ENCODE data around the gene DCAF15. TPM values are rescaled to one million over a fixed set of nuclear protein-coding genes. Genes with fewer than 3 reads are reported as not detected.
A peak's percentile ranks its signal among the peaks of the same experiment; 100 is the strongest.

Gene DCAF15
- polyA plus RNA-seq, 2 donors = 31.6 to 50.5 TPM

GRCh38 chr19:13985771-13986347 lies 33.5 kb downstream of the DCAF15 start:
- Histone ChIP-seq H3K27ac (ENCODE audit: low read depth in 2 of 2, low read length in 1 of 2) (peak overlapping the region; percentile 56 to 85), H3K36me3 (ENCODE audit: control insufficient read depth in 2 of 2, insufficient read depth in 2 of 2, low read length in 1 of 2) (peaks cover 0 to 15% of the 10 kb centered on the region in 2 donors), H3K27me3 (ENCODE audit: control insufficient read depth in 1 of 2, insufficient read depth in 2 of 2, low read length in 2 of 2) (no peaks in the 10 kb centered on the region), H3K9me3 (ENCODE audit: control insufficient read depth in 2 of 2, insufficient read depth in 1 of 2, low read depth in 1 of 2, low read length in 1 of 2) (no peaks in the 10 kb centered on the region), H3K4me1 (ENCODE audit: control insufficient read depth in 2 of 2, insufficient read depth in 2 of 2, low read length in 1 of 2) (peaks cover 0 to 2% of the 10 kb centered on the region in 2 donors), H3K4me3 (ENCODE audit: low read depth in 1 of 2, low read length in 2 of 2) (no peak overlapping the region)
- WGBS, 2 donors = 72 to 74% methylated on average over 10 of the region's 10 CpGs

DNA sequence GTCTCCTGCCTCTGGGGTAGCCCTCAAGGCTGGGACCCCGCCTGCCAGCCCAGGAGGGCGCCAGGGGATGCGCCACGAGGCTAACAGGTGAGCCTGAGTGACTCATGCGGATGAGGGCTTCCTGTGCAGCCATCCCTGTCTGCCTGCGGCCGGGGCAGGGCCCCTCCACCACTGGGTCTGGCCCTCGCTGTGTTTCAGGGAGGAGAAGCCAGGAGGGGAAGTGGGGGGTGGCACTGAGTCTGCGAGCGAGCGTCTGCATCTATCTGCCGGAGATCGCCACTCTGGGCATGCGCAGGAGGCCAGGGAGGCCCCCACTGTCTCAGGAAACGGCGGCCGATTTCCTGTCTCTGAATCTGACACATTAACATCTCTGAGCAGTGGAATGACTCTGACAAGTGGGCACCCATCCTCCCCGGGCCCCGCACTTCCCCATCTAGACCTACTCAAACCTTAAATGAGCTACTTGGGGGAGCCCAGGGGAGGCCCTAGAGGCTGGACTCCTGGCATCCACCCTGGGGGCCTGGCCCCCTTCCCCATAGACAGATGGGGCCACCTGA lies 34.1 kb downstream of the DCAF15 start:
- peaks cover 0 to 13% of the 10 kb centered on the region in 2 donors for H3K36me3 ChIP-seq (ENCODE audit: control insufficient read depth in 2 of 2, insufficient read depth in 2 of 2, low read length in 1 of 2)
- peaks cover 0 to 2% of the 10 kb centered on the region in 2 donors for H3K4me1 ChIP-seq (ENCODE audit: control insufficient read depth in 2 of 2, insufficient read depth in 2 of 2, low read length in 1 of 2)
- H3K4me3 ChIP-seq (ENCODE audit: low read depth in 1 of 2, low read length in 2 of 2) = no peak overlapping the region
- peak overlapping the region; percentile 80 to 87 for H3K27ac ChIP-seq (ENCODE audit: low read depth in 2 of 2, low read length in 1 of 2)
- no peaks in the 10 kb centered on the region for H3K27me3 ChIP-seq (ENCODE audit: control insufficient read depth in 1 of 2, insufficient read depth in 2 of 2, low read length in 2 of 2)
- WGBS, 2 donors = 54 to 68% methylated on average over 18 to 19 of the region's 19 CpGs
- H3K9me3 ChIP-seq (ENCODE audit: control insufficient read depth in 2 of 2, insufficient read depth in 1 of 2, low read depth in 1 of 2, low read length in 1 of 2) = no peaks in the 10 kb centered on the region

- H3K9me3 ChIP-seq (ENCODE audit: control insufficient read depth in 2 of 2, insufficient read depth in 1 of 2, low read depth in 1 of 2, low read length in 1 of 2) = no peaks in the 10 kb centered on the region
- H3K4me3 ChIP-seq (ENCODE audit: low read depth in 1 of 2, low read length in 2 of 2) = no peak overlapping the region
- H3K27ac ChIP-seq (ENCODE audit: low read depth in 2 of 2, low read length in 1 of 2) = peak overlapping the region; percentile 80 to 87
- no peaks in the 10 kb centered on the region for H3K27me3 ChIP-seq (ENCODE audit: control insufficient read depth in 1 of 2, insufficient read depth in 2 of 2, low read length in 2 of 2)
- WGBS, 2 donors = 69 to 71% methylated on average over 17 of the region's 17 CpGs
- H3K4me1 ChIP-seq (ENCODE audit: control insufficient read depth in 2 of 2, insufficient read depth in 2 of 2, low read length in 1 of 2) = peaks cover 0 to 2% of the 10 kb centered on the region in 2 donors
- H3K36me3 ChIP-seq (ENCODE audit: control insufficient read depth in 2 of 2, insufficient read depth in 2 of 2, low read length in 1 of 2) = peaks cover 3 to 18% of the 10 kb centered on the region in 2 donors
These were observed 35.0 kb downstream of the DCAF15 start for GRCh38 chr19:13987101-13987890.

GRCh38 chr19:13989487-13989886 lies 37.2 kb downstream of the DCAF15 start:
- Histone ChIP-seq H3K27ac (ENCODE audit: low read depth in 2 of 2, low read length in 1 of 2) (no peak overlapping the region), H3K4me1 (ENCODE audit: control insufficient read depth in 2 of 2, insufficient read depth in 2 of 2, low read length in 1 of 2) (peaks cover 0 to 2% of the 10 kb centered on the region in 2 donors), H3K27me3 (ENCODE audit: control insufficient read depth in 1 of 2, insufficient read depth in 2 of 2, low read length in 2 of 2) (no peaks in the 10 kb centered on the region), H3K4me3 (ENCODE audit: low read depth in 1 of 2, low read length in 2 of 2) (no peak overlapping the region), H3K36me3 (ENCODE audit: control insufficient read depth in 2 of 2, insufficient read depth in 2 of 2, low read length in 1 of 2) (peaks cover 6 to 11% of the 10 kb centered on the region in 2 donors), H3K9me3 (ENCODE audit: control insufficient read depth in 2 of 2, insufficient read depth in 1 of 2, low read depth in 1 of 2, low read length in 1 of 2) (no peaks in the 10 kb centered on the region)
- 87 to 89% methylated on average over 7 of the region's 7 CpGs for WGBS, 2 donors

DNA sequence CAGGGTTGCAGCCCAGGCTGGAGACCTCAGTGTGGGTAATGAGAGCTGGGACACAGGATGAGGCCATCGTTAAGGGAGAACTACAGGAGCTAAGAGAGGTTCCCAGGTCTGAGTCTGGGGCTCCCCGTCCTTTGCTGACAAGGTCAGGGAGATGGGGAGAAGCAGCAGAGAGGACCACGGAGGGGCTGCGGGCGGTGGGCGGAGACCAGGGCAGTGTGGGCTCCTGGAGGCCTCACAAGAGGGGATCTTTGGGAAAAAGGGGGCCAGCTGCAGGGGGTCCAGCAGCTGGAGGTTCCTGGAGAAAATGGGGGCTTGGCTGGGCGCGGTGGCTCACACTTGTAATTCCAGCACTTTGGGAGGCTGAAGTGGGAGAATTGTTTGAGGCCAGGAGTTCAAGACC lies 37.8 kb downstream of the DCAF15 start:
- Histone ChIP-seq H3K4me1 (ENCODE audit: control insufficient read depth in 2 of 2, insufficient read depth in 2 of 2, low read length in 1 of 2) (peaks cover 0 to 2% of the 10 kb centered on the region in 2 donors), H3K27ac (ENCODE audit: low read depth in 2 of 2, low read length in 1 of 2) (no peak overlapping the region), H3K27me3 (ENCODE audit: control insufficient read depth in 1 of 2, insufficient read depth in 2 of 2, low read length in 2 of 2) (no peaks in the 10 kb centered on the region), H3K36me3 (ENCODE audit: control insufficient read depth in 2 of 2, insufficient read depth in 2 of 2, low read length in 1 of 2) (peaks cover 6 to 11% of the 10 kb centered on the region in 2 donors), H3K4me3 (ENCODE audit: low read depth in 1 of 2, low read length in 2 of 2) (no peak overlapping the region), H3K9me3 (ENCODE audit: control insufficient read depth in 2 of 2, insufficient read depth in 1 of 2, low read depth in 1 of 2, low read length in 1 of 2) (no peaks in the 10 kb centered on the region)
- 92 to 94% methylated on average over 8 of the region's 8 CpGs for WGBS, 2 donors

- Histone ChIP-seq H3K36me3 (ENCODE audit: control insufficient read depth in 2 of 2, insufficient read depth in 2 of 2, low read length in 1 of 2) (peaks cover 6 to 13% of the 10 kb centered on the region in 2 donors), H3K4me1 (ENCODE audit: control insufficient read depth in 2 of 2, insufficient read depth in 2 of 2, low read length in 1 of 2) (peaks cover 0 to 4% of the 10 kb centered on the region in 2 donors), H3K4me3 (ENCODE audit: low read depth in 1 of 2, low read length in 2 of 2) (no peak overlapping the region), H3K9me3 (ENCODE audit: control insufficient read depth in 2 of 2, insufficient read depth in 1 of 2, low read depth in 1 of 2, low read length in 1 of 2) (no peaks in the 10 kb centered on the region), H3K27ac (ENCODE audit: low read depth in 2 of 2, low read length in 1 of 2) (no peak overlapping the region), H3K27me3 (ENCODE audit: control insufficient read depth in 1 of 2, insufficient read depth in 2 of 2, low read length in 2 of 2) (no peaks in the 10 kb centered on the region)
- 94 to 96% methylated on average over 7 of the region's 7 CpGs for WGBS, 2 donors
These were observed 39.7 kb downstream of the DCAF15 start for GRCh38 chr19:13992025-13992424.

GRCh38 chr19:13993590-13994300 lies 41.4 kb downstream of the DCAF15 start:
- WGBS, 2 donors = 82 to 84% methylated on average over 21 to 22 of the region's 22 CpGs
- no peak overlapping the region for H3K27ac ChIP-seq (ENCODE audit: low read depth in 2 of 2, low read length in 1 of 2)
- H3K36me3 ChIP-seq (ENCODE audit: control insufficient read depth in 2 of 2, insufficient read depth in 2 of 2, low read length in 1 of 2) = peaks cover 6 to 18% of the 10 kb centered on the region in 2 donors

DNA sequence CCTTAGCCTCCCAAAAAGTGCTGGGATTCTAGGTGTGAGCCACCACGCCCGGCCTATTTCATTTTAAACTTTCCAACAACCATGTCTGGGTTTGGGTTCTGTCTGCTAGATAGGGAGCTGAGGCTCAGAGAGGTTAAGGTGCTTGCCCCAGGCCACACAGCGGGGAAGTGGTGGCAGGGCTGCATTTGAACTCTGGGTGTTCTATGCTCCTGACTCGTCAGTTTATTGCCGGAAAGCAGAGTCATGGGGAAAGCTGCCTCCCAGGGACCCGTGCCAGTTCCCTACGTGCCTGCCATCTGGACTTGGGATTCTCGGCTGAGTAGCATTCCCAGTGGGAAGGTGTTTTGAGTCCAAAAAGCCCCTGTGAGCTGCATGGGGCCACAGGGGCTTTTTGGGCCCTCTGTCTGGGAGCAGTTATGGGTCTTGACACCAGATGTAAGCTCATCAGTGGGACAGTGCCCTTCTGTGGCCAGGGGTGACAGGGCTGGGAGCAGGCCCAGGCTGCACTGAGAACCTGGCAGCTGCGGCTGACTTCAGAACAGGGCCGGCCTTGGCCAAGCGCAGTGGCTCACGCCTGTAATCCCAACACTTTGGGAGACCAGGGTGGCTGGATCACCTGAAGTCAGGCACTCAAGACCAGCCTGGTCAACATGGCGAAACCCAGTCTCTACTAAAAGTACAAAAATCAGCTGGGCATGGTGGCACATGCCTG lies 42.9 kb downstream of the DCAF15 start:
- peaks cover 0 to 10% of the 10 kb centered on the region in 2 donors for H3K4me1 ChIP-seq (ENCODE audit: control insufficient read depth in 2 of 2, insufficient read depth in 2 of 2, low read length in 1 of 2)
- peak overlapping the region in 1 of 2 donors; percentile 1 for H3K27ac ChIP-seq (ENCODE audit: low read depth in 2 of 2, low read length in 1 of 2)
- no peak overlapping the region for H3K4me3 ChIP-seq (ENCODE audit: low read depth in 1 of 2, low read length in 2 of 2)
- 82% methylated on average over 13 of the region's 13 CpGs for WGBS, 2 donors
- peaks cover 6 to 18% of the 10 kb centered on the region in 2 donors for H3K36me3 ChIP-seq (ENCODE audit: control insufficient read depth in 2 of 2, insufficient read depth in 2 of 2, low read length in 1 of 2)
- H3K27me3 ChIP-seq (ENCODE audit: control insufficient read depth in 1 of 2, insufficient read depth in 2 of 2, low read length in 2 of 2) = no peaks in the 10 kb centered on the region
- H3K9me3 ChIP-seq (ENCODE audit: control insufficient read depth in 2 of 2, insufficient read depth in 1 of 2, low read depth in 1 of 2, low read length in 1 of 2) = no peaks in the 10 kb centered on the region

More at GRCh38 chr19:13993590-13994300, 41.4 kb downstream of the DCAF15 start:
- Histone ChIP-seq H3K4me3 (ENCODE audit: low read depth in 1 of 2, low read length in 2 of 2) (no peak overlapping the region), H3K27me3 (ENCODE audit: control insufficient read depth in 1 of 2, insufficient read depth in 2 of 2, low read length in 2 of 2) (no peaks in the 10 kb centered on the region), H3K9me3 (ENCODE audit: control insufficient read depth in 2 of 2, insufficient read depth in 1 of 2, low read depth in 1 of 2, low read length in 1 of 2) (no peaks in the 10 kb centered on the region), H3K4me1 (ENCODE audit: control insufficient read depth in 2 of 2, insufficient read depth in 2 of 2, low read length in 1 of 2) (peaks cover 0 to 10% of the 10 kb centered on the region in 2 donors)

Data from esophagus (tissue), 2 donors.